GM12872 (cell line): Measurements from ENCODE around the gene GABRR1.
A peak's percentile ranks its signal among the peaks of the same experiment; 100 is the strongest.

Experiments
- CTCF ChIP-seq: IDR thresholded peaks from 3 replicates; pipeline ENCODE4 v1.5.1; 2011; ENCODE audit warnings: low read depth, mild to moderate bottlenecking, low read length, moderate library complexity; ENCODE audit not compliant: insufficient read depth

GABRR1 gene

GRCh38 chr6:89242574-89243330, 25.6 kb upstream of the GABRR1 start:
- peak; percentile 39; the same call in 2 of the 3 replicates for TF ChIP-seq CTCF

GRCh38 chr6:89239338-89239737, 22.2 kb upstream of the GABRR1 start:
- TF ChIP-seq CTCF, result peak; percentile 57

- no peak for TF ChIP-seq CTCF
These were observed 20.0 kb upstream of the GABRR1 start for GRCh38 chr6:89237158-89237557.

- TF ChIP-seq CTCF, result no peak
These were observed 5.5 kb upstream of the GABRR1 start for GRCh38 chr6:89222712-89223039.

GRCh38 chr6:89221971-89222711, 5.0 kb upstream of the GABRR1 start:
- no peak for TF ChIP-seq CTCF

- TF ChIP-seq CTCF, result no peak
These were observed 4.0 kb upstream of the GABRR1 start for GRCh38 chr6:89221129-89221528.

GRCh38 chr6:89216411-89216810, 747 bp downstream of the GABRR1 start:
- no peak for TF ChIP-seq CTCF
